HepG2 (cell line): ENCODE results near the gene MEGF6. TPM values are rescaled to one million over a fixed set of nuclear protein-coding genes. Genes with fewer than 3 reads are reported as not detected.

Source experiments
- ATAC-seq: fragments of 200-7000 bp; cut with Tn5 transposase; 3 replicates; pipeline ENCODE4 v1.9.1; 2020; ENCODE audit warnings: mild to moderate bottlenecking, moderate library complexity
- BruUV-seq: library from RNA; stranded (reverse); fragments of 400-500 nt; replicated peaks from 2 replicates; lab custom pipeline; 2021; lab: Mats Ljungman, UMichigan
- CTCF ChIA-PET: fragments of 300-600 bp; formaldehyde crosslinking; extraction: SDS; loops from one replicate; lab custom pipeline; 2021; ENCODE audit warnings: low total read pairs, inconsistent platforms, low intra/inter-chr PET ratio; lab: Yijun Ruan, JAX
- POLR2A ChIA-PET: fragments of 350-600 bp; sonication (Branson Sonifier 250); formaldehyde crosslinking; loops from one replicate; lab custom pipeline; 2020; ENCODE audit warnings: antibody characterized with exemption, inconsistent platforms; lab: Yijun Ruan, JAX
- DNase-seq: peaks from one replicate; pipeline ENCODE4 v3.0.0-alpha.2; 2015; ENCODE audit warnings: low spot score
- FAIRE-seq: peaks from 3 replicates; lab custom pipeline; 2011; peaks lifted over from hg19 to GRCh38; lab: Jason Lieb, UNC
- H2AFZ ChIP-seq: one replicate; pipeline ENCODE4 v1.6.1; 2011; ENCODE audit warnings: low read length, inconsistent platforms
- H3K27ac ChIP-seq: fragments of 300-600 bp; 3 replicates; pipeline ENCODE4 v1.8.0; 2011; ENCODE audit warnings: mixed run types, mild to moderate bottlenecking, mixed read lengths, low read length, inconsistent platforms; ENCODE audit not compliant: insufficient read depth; ENCODE audit errors: extremely low read length
- H3K27me3 ChIP-seq, 2 experiments: fragments of 200-600 bp in 1 of 2; 2 replicates in 1 of 2; 3 replicates in 1 of 2; pipeline versions ENCODE4 v1.6.0 to v1.8.0; 2011; ENCODE audit warnings: low read length in 2 of 2, mild to moderate bottlenecking in 2 of 2, moderate library complexity in 2 of 2, inconsistent platforms in 1 of 2; ENCODE audit not compliant: insufficient read depth in 2 of 2, control insufficient read depth in 1 of 2
- H3K36me3 ChIP-seq, 2 experiments: fragments of 200-600 bp in 1 of 2; replicated peaks in 1 of 2; 2 replicates in 1 of 2; 3 replicates in 1 of 2; pipeline versions ENCODE4 v1.5.1 to v1.8.0; 2011; ENCODE audit warnings: low read length in 2 of 2, inconsistent platforms in 1 of 2; ENCODE audit not compliant: insufficient read depth in 2 of 2, control insufficient read depth in 1 of 2
- H3K4me1 ChIP-seq: 2 replicates; pipeline ENCODE4 v1.5.1; 2012; ENCODE audit warnings: low read length, inconsistent platforms; ENCODE audit not compliant: insufficient read depth
- H3K4me2 ChIP-seq: 2 replicates; pipeline ENCODE4 v1.6.0; 2011; ENCODE audit warnings: low read depth, low read length, inconsistent platforms
- H3K4me3 ChIP-seq, 3 experiments: fragments of 200-600 bp in 1 of 3; sonication (generic), shearing (Covaris generic) in 1 of 3; replicated peaks in 1 of 3; 2 replicates each; pipeline ENCODE4 v1.5.1; 2011 to 2016; ENCODE audit warnings: low read length in 3 of 3, inconsistent platforms in 2 of 3, low read depth in 2 of 3, mild to moderate bottlenecking in 2 of 3, control low read depth in 1 of 3, mixed read lengths in 1 of 3; ENCODE audit not compliant: insufficient read depth in 1 of 3
- H3K79me2 ChIP-seq: one replicate; pipeline ENCODE4 v1.6.1; 2011; ENCODE audit warnings: low read length, inconsistent platforms; ENCODE audit not compliant: insufficient read depth
- H3K9ac ChIP-seq: 2 replicates; pipeline ENCODE4 v1.6.0; 2011; ENCODE audit warnings: mild to moderate bottlenecking, low read depth, low read length, inconsistent platforms; ENCODE audit not compliant: insufficient read depth
- H3K9me3 ChIP-seq: 2 replicates; pipeline ENCODE4 v1.5.1; 2012; ENCODE audit warnings: mild to moderate bottlenecking, low read length
- H4K20me1 ChIP-seq: 2 replicates; pipeline ENCODE4 v1.6.0; 2011; ENCODE audit warnings: inconsistent platforms, mild to moderate bottlenecking, low read length, moderate library complexity; ENCODE audit not compliant: insufficient read depth
- FOSL1 ChIP-seq: sonication (generic); formaldehyde crosslinking; IDR thresholded peaks from 2 replicates; pipeline ENCODE4 v1.9.0; 2021; ENCODE audit warnings: missing genetic modification reagents, borderline replicate concordance
- MLXIP ChIP-seq: sonication (generic); formaldehyde crosslinking; IDR thresholded peaks from 2 replicates; pipeline ENCODE4 v1.9.0; 2021; ENCODE audit warnings: missing genetic modification reagents, borderline replicate concordance
- PRPF4 ChIP-seq: fragments of 200-400 bp; formaldehyde crosslinking; IDR thresholded peaks from 2 replicates; pipeline ENCODE4 v1.6.1; 2016; ENCODE audit warnings: low read length, low read depth; ENCODE audit not compliant: poor library complexity, severe bottlenecking
- ZFX ChIP-seq: sonication (generic); formaldehyde crosslinking; IDR thresholded peaks from 2 replicates; pipeline ENCODE4 v1.4.0; 2020; ENCODE audit warnings: mild to moderate bottlenecking, low read depth, missing genetic modification reagents, moderate library complexity
- ZFY ChIP-seq: sonication (generic); formaldehyde crosslinking; IDR thresholded peaks from 2 replicates; pipeline ENCODE4 v1.4.0; 2020; ENCODE audit warnings: missing genetic modification reagents
- ZNF24 ChIP-seq: fragments of 450-650 bp; IDR thresholded peaks from 2 replicates; pipeline ENCODE4 v1.6.1; 2017; ENCODE audit warnings: antibody characterized with exemption, mild to moderate bottlenecking
- ZNF687 ChIP-seq: sonication (generic); formaldehyde crosslinking; IDR thresholded peaks from 2 replicates; pipeline ENCODE4 v1.5.1; 2020; ENCODE audit warnings: mild to moderate bottlenecking, missing genetic modification reagents, moderate library complexity
- WGBS: methylation state at CpG from one replicate; pipeline ENCODE4 v1.1.6; 2017; ENCODE audit warnings: low lambda C conversion rate; 5-methylcytosine and 5-hydroxymethylcytosine counted together
- in situ Hi-C: cut with HindIII; loops from 2 replicates; pipeline ENCODE4 v1.10.0; 2017; ENCODE audit warnings: low pct_unique_long_range_greater_than_20kb; ENCODE audit not compliant: extremely low pct_ligation_motif_present
- intact Hi-C: fragments of 100-400 bp; cut with micrococcal nuclease; formaldehyde crosslinking; loops from one replicate; pipeline ENCODE4 v1.10.0; 2022; ENCODE audit not compliant: unreplicated experiment
- polyA plus RNA-seq, 8 experiments: library from polyadenylated mRNA; depleted of rRNA in 3 of 8; stranded (reverse) in 7 of 8; unstranded in 1 of 8; fragments of >200 nt; fragmentation: Illumina TruSeq in 4 of 8; extraction: Trizol in 4 of 8; gene quantifications; 2 replicates each; pipeline versions ENCODE4 v1.2.1 to v1.2.3, GENCODE V29; 2011 to 2016; ENCODE audit warnings: low read depth in 4 of 8, missing spikeins in 1 of 8, mixed read lengths in 1 of 8; ENCODE audit not compliant: insufficient read depth in 1 of 8
- total RNA-seq, 5 experiments: library from RNA; depleted of rRNA; stranded (reverse); fragments of >200 nt; fragmentation: Illumina TruSeq; extraction: Trizol; gene quantifications; 2 replicates each; pipeline ENCODE4 v1.2.3, GENCODE V29; 2016; ENCODE audit warnings: low read depth in 1 of 5

The MEGF6 gene
- total and polyA plus RNA-seq, 2 of the 13 experiments (the other 11 are each of a cell fraction or from before 2014, with no cell fraction given), result 1.9 TPM

- Histone ChIP-seq H3K4me2 (0 out of 2 replicates have a peak overlapping the region, but pooled peaks have one; percentile 18), H3K79me2 (no peaks in the 10 kb centered on the region), H4K20me1 (no peaks in the 10 kb centered on the region), H3K36me3 (no peaks in the 10 kb centered on the region; a peak in 1 of 5 replicates), H3K27ac (no peak overlapping the region), H2AFZ (no peak overlapping the region), H3K9me3 (no peaks in the 10 kb centered on the region), H3K9ac (no peak overlapping the region), H3K4me1 (peaks cover 4% of the 10 kb centered on the region; the same call in 1 of the 2 replicates), H3K4me3 (peak overlapping the region in 1 of 3 experiments; percentile 25; a peak in 2 of 6 replicates), H3K27me3 (peaks cover 15 to 29% of the 10 kb centered on the region in 2 experiments)
- WGBS, result 30% methylated on average over 7 of the region's 15 CpGs
- in situ Hi-C loops, result no loop called here
- TF ChIP-seq ZFX (peak; percentile 60), ZNF687 (CRISPR knock-in tag) (0 out of 2 replicates have a peak, but pooled peaks have one; percentile 12), PRPF4 (no peak), ZNF24 (no peak), FOSL1 (CRISPR knock-in tag) (no peak), ZFY (CRISPR knock-in tag) (peak; percentile 62), MLXIP (CRISPR knock-in tag) (no peak)
- ATAC-seq, result peak; percentile 23
- no peak for FAIRE-seq
- ChIA-PET POLR2A (no interaction called here), CTCF (no interaction called here)
- no peak for DNase-seq
- no TSS peak for BruUV-seq
- intact Hi-C loops, result no loop called here
Measured at GRCh38 chr1:3575993-3576392, 35.3 kb downstream of the MEGF6 start.
